OCI-LY3 (cell line): ENCODE measurements around the gene RPP14.

ENCODE experiments used
- EZH2phosphoT487 ChIP-seq: fragments of 200-600 bp; shearing (Covaris generic); IDR thresholded peaks from 2 replicates; pipeline ENCODE4 v1.6.1; 2018; ENCODE audit warnings: antibody characterized with exemption, mixed run types, low read depth
- TF ChIP-seq, protein P1 (sequence below): fragments of 200-600, 300-600 bp; sonication (generic); IDR thresholded peaks from 2 replicates; pipeline ENCODE4 v1.5.1; 2014; ENCODE audit warnings: antibody characterized with exemption, low read length, low read depth

DNA sequence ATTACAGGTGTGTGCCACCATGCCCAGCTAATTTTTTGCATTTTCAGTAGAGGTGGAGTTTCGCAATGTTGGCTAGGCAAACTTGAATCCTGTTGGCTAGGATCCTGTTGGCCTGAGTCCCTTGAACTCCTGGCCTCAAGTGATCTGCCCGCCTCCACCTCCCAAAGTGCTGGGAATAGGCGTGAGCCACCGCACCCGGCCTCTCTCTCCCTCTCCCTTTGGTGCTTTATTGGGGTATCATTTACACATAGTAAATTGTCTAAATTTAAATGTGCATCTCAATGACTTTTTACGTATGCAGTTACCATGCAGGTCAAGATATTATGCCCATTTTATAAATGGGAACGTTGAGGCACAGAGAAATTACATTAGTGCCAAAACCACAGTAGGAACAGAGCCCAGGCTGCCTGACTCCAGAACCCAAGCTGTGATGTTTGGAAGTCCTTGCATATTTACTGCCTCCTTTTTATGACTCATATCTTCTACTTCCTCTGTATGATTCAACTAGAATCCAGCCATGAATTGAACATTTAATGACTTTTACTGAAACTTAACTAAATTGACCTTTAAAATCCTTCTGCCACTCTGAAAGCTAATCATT lies 34.0 kb upstream of the RPP14 start:
- no peak for TF ChIP-seq EZH2phosphoT487
- TF ChIP-seq, protein P1, sequence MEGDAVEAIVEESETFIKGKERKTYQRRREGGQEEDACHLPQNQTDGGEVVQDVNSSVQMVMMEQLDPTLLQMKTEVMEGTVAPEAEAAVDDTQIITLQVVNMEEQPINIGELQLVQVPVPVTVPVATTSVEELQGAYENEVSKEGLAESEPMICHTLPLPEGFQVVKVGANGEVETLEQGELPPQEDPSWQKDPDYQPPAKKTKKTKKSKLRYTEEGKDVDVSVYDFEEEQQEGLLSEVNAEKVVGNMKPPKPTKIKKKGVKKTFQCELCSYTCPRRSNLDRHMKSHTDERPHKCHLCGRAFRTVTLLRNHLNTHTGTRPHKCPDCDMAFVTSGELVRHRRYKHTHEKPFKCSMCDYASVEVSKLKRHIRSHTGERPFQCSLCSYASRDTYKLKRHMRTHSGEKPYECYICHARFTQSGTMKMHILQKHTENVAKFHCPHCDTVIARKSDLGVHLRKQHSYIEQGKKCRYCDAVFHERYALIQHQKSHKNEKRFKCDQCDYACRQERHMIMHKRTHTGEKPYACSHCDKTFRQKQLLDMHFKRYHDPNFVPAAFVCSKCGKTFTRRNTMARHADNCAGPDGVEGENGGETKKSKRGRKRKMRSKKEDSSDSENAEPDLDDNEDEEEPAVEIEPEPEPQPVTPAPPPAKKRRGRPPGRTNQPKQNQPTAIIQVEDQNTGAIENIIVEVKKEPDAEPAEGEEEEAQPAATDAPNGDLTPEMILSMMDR, result no peak
